Measurements from ENCODE around the gene GTF3C5.

GTF3C5 gene

DNA sequence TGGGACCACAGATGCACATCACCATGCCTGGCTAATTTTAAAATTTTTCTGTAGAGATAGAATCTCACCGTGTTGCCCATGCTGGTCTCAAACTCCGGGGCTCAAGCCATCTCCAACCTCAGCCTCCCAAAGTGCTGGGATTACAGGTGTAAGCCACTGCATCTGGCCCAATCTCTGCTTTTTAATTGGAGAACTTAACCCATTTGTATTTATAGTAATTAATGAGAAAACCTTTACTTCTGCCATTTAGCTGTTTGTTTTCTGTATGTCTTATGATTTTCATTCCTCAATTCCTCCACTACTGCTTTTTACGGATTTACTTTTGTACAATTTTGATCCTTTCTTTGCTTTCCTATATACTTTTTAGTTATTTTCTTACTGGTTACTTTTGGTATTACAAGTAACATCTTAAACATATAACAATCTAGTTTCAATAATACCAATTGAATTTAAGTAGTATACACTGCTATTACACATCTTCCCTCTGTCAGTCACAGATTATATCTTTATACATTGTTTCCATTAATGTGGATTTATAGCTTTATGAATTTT is 64.1 kb downstream of the GTF3C5 start:
- TF ChIP-seq, protein P1, sequence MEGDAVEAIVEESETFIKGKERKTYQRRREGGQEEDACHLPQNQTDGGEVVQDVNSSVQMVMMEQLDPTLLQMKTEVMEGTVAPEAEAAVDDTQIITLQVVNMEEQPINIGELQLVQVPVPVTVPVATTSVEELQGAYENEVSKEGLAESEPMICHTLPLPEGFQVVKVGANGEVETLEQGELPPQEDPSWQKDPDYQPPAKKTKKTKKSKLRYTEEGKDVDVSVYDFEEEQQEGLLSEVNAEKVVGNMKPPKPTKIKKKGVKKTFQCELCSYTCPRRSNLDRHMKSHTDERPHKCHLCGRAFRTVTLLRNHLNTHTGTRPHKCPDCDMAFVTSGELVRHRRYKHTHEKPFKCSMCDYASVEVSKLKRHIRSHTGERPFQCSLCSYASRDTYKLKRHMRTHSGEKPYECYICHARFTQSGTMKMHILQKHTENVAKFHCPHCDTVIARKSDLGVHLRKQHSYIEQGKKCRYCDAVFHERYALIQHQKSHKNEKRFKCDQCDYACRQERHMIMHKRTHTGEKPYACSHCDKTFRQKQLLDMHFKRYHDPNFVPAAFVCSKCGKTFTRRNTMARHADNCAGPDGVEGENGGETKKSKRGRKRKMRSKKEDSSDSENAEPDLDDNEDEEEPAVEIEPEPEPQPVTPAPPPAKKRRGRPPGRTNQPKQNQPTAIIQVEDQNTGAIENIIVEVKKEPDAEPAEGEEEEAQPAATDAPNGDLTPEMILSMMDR (IDR thresholded peaks at IDR 0.05; ENCODE audit: insufficient read depth, low read length, poor library complexity, severe bottlenecking): no peak
- no peak overlapping the region for H3K4me3 ChIP-seq (replicated peaks; ENCODE audit: low read depth, low read length)
- H3K36me3 ChIP-seq (ENCODE audit: control insufficient read depth, insufficient read depth, low read length): peaks cover 12% of the 10 kb centered on the region
- DNase-seq (ENCODE audit: extremely low read depth, insufficient read length): no peak
- no peaks in the 10 kb centered on the region for H3K27me3 ChIP-seq (replicated peaks; ENCODE audit: control insufficient read depth, insufficient read depth, low read length)

DNA sequence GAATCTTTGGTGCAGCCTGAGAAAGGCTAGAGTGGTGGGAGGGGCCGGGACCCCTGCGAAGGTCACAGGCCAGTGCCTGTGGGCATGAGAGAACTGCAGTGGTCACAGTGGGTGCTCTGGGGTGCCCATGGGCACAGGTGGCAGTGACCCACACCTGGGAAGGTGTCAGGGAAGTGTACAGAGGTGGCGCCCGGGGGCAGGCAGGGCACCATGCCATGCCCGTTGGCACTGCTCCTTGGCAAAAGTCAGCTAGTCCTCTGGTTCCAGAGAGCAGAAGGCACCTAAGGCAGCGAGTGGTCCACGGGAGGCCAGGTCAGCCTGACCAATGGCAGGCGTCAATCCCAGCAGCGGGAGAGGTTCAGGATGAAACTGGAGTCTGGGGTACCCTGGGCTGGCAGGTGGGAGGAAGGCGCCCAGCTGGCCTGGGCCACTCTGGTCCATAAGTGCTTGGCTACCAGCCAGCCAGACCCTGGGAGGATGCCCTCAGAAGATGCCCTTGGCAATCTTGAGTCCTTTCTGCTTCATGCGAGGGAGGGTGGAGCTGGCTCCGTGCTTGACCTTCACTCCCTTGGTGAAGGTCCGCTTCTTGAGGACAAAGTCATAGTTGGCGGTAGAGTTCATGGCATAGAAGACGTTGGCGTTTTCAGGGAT is 67.4 kb downstream of the GTF3C5 start:
- no peak for DNase-seq (ENCODE audit: extremely low read depth, insufficient read length)
- TF ChIP-seq, protein P1 (IDR thresholded peaks at IDR 0.05; ENCODE audit: insufficient read depth, low read length, poor library complexity, severe bottlenecking): no peak
- Histone ChIP-seq H3K4me3 (replicated peaks; ENCODE audit: low read depth, low read length) (no peak overlapping the region), H3K27me3 (replicated peaks; ENCODE audit: control insufficient read depth, insufficient read depth, low read length) (no peaks in the 10 kb centered on the region), H3K36me3 (ENCODE audit: control insufficient read depth, insufficient read depth, low read length) (peaks cover 35% of the 10 kb centered on the region)

- peaks cover 42% of the 10 kb centered on the region for H3K36me3 ChIP-seq (ENCODE audit: control insufficient read depth, insufficient read depth, low read length)
- TF ChIP-seq, protein P1 (IDR thresholded peaks at IDR 0.05; ENCODE audit: insufficient read depth, low read length, poor library complexity, severe bottlenecking): no peak
- no peak overlapping the region for H3K4me3 ChIP-seq (replicated peaks; ENCODE audit: low read depth, low read length)
- H3K27me3 ChIP-seq (replicated peaks; ENCODE audit: control insufficient read depth, insufficient read depth, low read length): no peaks in the 10 kb centered on the region
- DNase-seq (ENCODE audit: extremely low read depth, insufficient read length): no peak
Measured at GRCh38 chr9:133098871-133099270, 68.1 kb downstream of the GTF3C5 start.

GRCh38 chr9:133099726-133100505 is 69.1 kb downstream of the GTF3C5 start:
- Histone ChIP-seq H3K4me3 (replicated peaks; ENCODE audit: low read depth, low read length) (no peak overlapping the region), H3K27me3 (replicated peaks; ENCODE audit: control insufficient read depth, insufficient read depth, low read length) (no peaks in the 10 kb centered on the region), H3K36me3 (ENCODE audit: control insufficient read depth, insufficient read depth, low read length) (peaks cover 45% of the 10 kb centered on the region)
- TF ChIP-seq, protein P1 (IDR thresholded peaks at IDR 0.05; ENCODE audit: insufficient read depth, low read length, poor library complexity, severe bottlenecking): no peak
- DNase-seq (ENCODE audit: extremely low read depth, insufficient read length): no peak

GRCh38 chr9:133100506-133101355 is 69.9 kb downstream of the GTF3C5 start:
- no peaks in the 10 kb centered on the region for H3K27me3 ChIP-seq (replicated peaks; ENCODE audit: control insufficient read depth, insufficient read depth, low read length)
- no peak overlapping the region for H3K4me3 ChIP-seq (replicated peaks; ENCODE audit: low read depth, low read length)
- peaks cover 48% of the 10 kb centered on the region for H3K36me3 ChIP-seq (ENCODE audit: control insufficient read depth, insufficient read depth, low read length)
- DNase-seq (ENCODE audit: extremely low read depth, insufficient read length): no peak
- TF ChIP-seq, protein P1 (IDR thresholded peaks at IDR 0.05; ENCODE audit: insufficient read depth, low read length, poor library complexity, severe bottlenecking): no peak

Data from GM06990 (cell line).